ENCODE data around the gene NIPA2. TPM values are rescaled to one million over a fixed set of nuclear protein-coding genes. Genes with fewer than 3 reads are reported as not detected.
"Not testable (repeated sequence)": the region's sequence is repeated elsewhere in the genome, so short reads cannot be mapped to it uniquely, and the experiment has no call there.

Gene NIPA2
- 113 and 116 TPM in 2 replicates for total RNA-seq (2014; rRNA removed; shearing (Covaris generic))
- polyA plus RNA-seq (2014; cell fraction: nucleus; rRNA removed), result 110 and 117 TPM in 2 replicates

DNA sequence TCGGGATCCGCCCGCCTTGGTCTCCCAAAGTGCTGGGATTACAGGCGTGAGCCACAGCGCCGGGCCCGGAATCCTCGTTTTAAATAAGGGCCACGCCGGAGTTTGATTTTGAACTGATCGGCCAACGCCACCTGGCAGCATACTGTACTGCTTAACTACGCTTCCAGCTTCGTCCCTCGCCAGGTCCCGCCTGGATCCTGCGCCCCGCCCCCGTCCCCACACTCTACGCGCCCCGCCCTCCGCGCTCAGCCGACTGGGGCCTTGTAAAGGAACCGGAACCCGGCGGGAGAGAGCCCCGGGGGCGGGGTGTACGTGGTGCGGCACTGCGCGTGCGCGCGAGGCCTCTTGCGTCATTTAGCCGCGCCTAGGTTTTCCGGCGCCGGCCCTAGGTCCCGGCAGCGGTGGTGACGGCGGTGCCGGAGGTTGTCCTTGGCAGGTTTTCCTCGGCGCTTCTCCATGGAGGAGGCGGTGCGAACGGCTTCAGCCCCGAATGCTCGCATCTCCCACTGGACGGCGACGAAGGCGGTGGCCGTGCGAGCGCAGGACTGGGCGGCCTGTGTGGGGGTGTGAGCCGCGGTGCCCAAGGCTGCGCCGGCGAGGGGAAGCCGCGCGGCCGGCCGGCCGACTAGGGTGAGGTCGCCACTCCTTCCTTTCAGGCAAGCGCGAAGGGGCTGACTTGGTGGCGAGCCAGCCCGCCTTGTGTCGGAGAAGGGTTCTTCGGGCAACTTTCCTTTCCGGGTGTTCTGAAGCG is at the start of gene NIPA2:
TSS of gene NIPA2 (plus strand) at position 375 of the 751 bp plus-strand sequence. CDS start 13,066 bp downstream, outside the sequence.
- peak; percentile 96 for DNase-seq (ENCODE audit: extremely low read depth, low read depth)

DNA sequence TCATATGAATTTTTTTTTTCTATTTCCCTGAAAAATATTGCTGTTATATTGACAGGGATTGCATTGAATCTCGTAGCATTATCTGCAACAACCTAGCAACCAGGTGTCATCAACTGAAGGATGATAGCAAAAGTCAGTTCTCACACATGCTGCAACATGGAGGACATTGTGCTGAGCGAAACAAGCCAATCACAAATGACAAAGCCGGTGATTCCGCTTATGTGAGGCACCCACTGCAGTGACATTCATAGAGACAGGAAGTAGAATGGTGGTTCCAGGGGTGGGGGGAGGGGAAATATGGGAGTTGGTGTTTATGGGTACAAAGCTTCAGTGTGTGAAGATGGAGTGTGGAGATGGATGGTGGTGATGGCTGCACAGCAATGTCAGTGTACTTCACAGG is 44.4 kb upstream of the NIPA2 start:
- no peak for DNase-seq (ENCODE audit: extremely low read depth, low read depth)

DNA sequence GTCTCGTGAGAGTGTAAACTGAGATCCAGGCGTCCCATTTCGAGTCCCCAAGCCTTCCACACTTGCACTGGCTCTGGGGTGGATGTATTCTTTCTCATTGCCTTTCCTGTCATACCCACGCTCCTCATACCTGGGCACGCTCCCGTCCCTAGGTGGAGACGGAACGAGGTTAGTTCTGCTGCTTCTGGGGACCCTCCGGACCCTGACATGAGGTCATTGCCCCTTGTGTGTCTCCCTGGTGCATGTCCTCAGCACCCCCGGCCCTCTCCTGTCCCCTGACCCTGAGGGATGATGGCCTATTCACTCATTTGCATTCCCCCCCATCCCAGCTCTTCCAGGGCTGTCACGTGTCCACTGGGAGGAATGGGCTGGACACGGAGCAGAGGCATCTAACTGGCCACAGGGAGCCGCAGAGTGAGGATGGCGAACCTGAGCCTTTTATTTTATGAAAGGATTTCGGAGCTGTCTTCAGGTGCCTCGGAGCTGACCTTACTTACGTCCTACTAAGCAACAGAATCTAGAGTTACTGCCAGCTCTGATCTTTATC is 43.8 kb upstream of the NIPA2 start:
- no peak for DNase-seq (ENCODE audit: extremely low read depth, low read depth)

DNA sequence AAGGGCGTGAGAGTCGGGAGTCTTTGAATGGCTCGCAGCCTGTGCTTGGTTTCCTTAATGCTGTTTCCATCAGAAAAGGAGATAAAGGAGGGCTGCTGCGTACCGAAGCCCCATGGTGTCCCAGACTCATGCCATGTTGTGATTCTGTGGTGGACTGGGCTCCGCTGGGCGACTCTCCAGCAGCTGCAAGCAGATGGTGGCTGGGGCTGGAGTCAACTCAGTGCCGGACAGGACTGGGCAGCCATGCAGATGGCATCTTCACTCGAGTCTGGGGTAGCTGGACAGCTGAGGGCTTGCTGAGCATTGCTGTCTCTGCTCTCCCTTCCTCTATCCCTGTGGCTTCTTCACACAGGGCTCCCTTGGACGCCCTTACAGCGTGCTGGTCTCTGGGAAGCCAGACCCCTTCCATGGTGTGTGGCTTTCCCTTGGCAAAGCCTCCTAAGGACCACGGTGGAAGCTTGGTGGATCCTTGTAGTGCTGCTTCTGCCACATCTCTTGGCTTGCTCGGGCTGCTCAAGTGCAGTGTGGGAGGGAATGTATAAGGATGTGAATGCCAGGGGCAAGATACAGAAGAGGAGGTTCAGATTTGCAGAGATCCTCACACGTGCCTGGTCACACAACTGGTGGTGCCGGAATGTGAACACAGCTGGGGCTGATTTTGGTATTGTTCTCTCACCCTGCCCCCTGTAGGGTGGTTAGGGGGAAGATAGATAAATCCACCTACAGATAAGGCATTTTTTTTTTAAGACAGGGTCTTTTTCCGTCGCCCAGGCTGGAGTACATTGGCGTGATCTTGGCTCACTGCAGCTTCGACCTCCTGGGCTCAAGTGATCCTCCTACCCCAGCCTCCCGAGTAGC is 43.0 kb upstream of the NIPA2 start:
- DNase-seq (ENCODE audit: extremely low read depth, low read depth), result no peak

DNA sequence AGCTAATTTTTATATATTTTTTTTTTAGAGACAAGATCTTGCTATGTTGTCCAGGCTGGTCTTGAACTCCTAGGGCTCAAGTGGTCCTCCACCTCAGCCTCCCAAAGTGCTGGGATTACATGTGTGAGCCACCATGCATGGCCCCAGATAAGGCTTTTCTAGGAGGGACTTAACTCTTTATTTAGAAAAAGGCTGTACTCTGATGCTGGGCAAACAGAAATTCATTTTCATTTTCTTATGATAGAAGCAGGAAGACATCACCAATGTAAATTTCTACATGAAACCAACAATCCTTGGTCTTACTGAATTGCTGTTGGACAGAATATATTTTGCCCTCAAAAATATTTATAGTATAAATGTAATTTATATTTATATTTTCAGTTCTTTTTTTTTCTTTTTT is 42.4 kb upstream of the NIPA2 start:
- DNase-seq (ENCODE audit: extremely low read depth, low read depth), result no peak

DNA sequence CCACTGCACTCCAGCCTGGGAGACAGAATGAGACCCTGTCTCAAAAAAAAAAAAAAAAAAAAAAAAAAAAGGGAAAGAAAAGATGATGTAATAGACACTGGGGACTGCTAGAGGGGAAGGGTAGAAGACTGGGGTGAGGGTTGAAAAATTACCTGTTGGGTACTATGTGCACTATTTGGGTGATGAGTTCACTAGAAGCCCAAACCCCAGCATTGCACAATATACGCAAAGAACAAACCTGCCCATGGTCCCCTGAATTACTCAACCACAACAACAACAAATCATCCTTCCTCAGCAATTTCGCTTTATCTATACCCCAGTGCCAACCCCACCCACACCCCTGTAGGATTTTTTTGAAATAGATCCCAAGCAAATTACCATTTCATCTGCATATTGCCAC is 38.6 kb upstream of the NIPA2 start:
- DNase-seq (ENCODE audit: extremely low read depth, low read depth), result no peak

DNA sequence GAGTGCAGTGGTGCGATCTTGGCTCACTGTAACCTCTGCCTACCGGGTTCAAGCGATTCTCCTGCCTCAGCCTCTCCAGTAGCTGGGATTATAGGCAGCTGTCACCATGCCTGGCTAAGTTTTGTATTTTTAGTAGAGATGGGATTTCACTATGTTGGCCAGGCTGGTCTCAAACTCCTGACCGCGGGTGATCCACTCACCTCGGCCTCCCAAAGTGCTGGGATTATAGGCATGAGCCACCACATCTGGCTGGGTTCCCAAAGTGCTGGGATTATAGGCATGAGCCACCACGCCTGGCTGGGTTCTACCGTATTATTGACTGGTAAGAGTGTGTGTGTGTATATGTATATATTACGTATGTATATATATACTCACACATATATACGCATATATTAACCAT is 35.5 kb upstream of the NIPA2 start:
- DNase-seq (ENCODE audit: extremely low read depth, low read depth), result not testable (repeated sequence)

DNA sequence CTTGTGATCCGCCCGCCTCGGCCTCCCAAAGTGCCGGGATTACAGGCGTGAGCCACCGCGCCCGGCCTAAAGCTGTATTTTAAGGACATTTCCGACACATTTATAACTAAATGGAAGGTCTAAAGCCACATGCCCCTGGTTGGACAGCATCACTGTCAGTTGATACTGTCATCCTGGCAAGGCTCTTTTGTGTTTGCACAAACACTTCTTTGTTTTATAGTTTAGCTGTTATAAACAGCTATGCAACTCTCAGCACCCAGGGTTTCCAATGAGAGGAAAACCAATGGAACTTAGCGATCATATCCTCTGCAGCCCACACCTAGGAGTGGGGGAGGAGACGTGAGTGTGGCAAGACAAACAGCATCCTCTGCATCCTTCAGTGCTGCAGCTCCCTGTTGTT is 32.3 kb upstream of the NIPA2 start:
- DNase-seq (ENCODE audit: extremely low read depth, low read depth), result no peak

DNA sequence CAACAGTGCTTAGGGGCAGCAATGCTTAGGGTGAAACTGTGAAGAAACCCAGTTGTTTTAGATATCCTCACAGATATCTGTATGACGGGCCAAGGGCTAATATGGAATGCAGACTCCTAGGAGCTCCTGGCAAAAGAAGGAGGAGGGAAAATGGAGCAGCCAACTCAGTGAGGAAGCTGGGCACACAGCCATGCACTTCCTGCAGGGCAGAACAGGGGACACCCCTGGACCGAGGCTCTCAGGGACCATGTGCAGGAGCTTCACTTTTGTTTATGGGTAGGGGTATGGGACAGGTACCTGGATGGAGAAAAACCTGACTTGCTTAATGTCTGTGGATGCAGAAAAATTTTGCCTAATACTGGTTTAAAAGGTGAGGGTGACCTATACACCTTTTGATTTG is 31.8 kb upstream of the NIPA2 start:
- DNase-seq (ENCODE audit: extremely low read depth, low read depth), result no peak

DNA sequence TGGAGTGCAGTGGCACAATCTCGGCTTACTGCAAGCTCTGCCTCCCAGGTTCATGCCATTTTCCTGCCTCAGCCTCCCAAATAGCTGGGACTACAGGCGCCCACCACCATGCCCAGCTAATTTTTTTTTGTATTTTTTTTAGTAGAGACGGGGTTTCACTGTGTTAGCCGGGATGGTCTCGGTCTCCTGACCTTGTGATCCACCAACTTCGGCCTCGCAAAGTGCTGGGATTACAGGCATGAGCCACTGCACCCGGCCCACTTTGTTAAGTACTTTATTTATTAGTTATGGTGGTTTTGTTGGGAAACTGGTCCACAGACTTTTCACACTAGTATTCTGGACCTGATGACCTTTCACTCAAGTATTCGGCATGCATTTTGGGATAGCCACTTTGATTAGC is 30.6 kb upstream of the NIPA2 start:
- DNase-seq (ENCODE audit: extremely low read depth, low read depth), result not testable (repeated sequence)

DNA sequence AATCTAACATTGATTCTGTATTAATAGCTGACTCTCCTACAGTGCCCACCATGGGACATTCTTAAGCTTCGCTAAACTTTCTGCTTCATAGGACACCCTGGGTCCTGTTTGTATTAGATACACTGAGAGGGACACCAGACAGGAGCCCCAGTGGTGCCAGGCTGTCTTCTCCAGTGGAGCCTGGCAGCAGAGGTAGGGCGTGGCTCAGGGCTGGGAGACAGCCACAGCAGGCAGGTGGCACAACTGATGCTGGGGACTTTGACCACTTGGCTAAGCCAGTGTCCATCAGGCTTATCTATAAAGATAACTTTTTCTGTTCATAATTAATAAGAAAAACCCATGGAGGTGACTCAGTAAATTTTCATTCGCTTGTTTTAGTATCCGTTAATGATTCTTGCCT is 30.2 kb upstream of the NIPA2 start:
- DNase-seq (ENCODE audit: extremely low read depth, low read depth), result no peak

DNA sequence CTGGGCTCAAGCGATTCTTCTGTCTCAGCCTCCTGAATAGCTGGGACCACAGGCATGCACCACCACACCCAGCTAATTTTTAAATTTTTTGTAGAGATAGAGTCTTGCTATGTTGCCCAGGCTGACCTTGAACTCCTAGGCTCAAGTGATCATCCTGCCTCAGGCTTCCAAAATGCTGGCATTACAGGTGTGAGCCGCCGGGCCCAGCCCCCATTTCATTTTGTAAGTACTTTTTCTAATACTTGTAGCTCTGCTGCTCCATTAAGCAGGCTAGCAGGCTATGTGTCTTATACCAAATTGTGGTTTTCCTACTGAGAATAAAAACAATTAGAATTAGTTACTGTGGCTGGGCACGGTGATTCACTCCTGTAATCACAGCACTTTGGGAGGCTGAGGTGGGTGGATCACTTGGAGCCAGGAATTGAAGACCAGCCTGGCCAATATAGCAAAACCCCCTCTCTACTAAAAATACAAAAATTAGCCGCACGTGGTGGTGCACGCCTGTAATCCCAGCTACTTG is 29.6 kb upstream of the NIPA2 start:
- no peak for DNase-seq (ENCODE audit: extremely low read depth, low read depth)

DNA sequence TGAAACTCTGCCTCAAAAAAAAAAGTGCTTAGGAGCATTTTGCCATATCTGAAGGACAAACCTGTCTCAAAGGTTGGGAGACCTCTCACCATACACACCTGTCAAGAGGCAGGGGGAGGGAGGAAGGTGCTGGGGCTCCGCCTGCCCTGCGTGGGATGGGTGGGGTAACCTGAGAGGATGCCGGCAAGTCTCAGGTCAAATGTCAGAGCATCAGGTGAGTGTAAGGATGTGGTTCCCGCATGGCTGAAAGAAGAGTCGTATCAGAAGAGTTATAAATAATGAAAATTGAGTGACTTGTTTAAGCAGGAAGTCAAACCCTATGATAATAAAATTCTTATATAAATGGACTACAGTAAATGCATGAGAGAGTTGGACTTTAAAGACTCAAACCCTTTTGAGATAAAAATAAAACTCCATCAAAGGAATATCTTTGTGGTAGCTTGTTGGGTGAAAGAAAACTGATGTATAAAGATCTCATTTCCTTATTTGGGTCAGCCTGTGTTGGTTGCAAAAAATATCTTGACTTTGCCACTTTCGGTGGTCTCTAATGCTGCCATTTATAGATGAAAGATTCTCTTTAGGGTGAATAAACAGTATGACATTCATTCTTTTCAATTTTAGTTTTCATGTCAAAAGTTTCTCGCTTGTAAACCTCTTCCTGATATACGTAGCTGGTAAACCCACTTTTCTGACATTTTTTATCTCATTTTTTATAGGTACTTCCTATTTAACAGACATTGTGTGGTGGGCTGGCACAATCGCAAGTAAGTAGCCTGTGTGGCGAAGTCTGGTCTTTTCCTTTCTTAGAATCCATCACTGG is 28.2 kb upstream of the NIPA2 start:
- no peak for DNase-seq (ENCODE audit: extremely low read depth, low read depth)

DNA sequence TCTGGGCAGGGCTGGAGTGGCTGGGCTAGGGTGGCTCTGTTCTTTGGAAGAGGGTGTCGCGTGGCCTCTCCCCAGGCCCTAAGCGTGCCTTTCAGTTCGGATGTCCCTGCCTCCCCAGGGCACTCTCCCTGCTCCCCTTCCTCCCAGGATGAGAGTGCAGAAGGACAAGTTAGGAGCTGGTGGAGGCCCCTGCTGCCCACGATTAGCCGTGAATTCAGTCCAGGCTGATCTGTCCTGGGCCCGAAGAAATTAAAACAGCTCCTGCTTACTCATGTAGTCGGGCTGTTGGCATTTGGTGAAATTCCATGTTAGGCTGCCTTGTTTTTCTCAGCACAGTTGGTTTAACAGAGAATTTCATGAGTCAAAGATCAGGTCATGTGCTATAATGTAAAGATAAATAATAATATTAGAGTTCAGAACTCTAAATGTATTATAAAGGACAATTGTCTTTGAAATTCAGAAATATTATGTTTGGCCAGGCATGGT is 27.6 kb upstream of the NIPA2 start:
- DNase-seq (ENCODE audit: extremely low read depth, low read depth), result no peak

DNA sequence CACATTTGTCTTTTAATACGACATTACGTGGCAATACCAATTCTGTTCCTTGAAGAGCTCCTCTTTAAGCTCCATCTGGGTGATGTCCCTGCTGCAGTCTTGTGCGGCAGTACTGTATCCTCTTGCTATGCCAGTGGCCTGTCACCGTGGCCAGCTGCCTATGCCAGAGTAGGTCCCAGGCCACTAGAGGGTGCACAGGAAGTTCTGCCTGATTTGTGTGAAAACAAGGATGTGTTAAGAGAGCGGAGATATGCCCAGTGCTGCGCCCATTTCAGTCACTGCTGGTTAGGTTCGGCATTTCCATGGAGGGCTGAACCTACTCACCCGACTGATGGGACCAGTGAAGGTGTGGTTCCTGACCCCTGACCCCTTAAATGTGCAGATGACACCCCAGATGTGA is 26.8 kb upstream of the NIPA2 start:
- peak; percentile 48 for DNase-seq (ENCODE audit: extremely low read depth, low read depth)

DNA sequence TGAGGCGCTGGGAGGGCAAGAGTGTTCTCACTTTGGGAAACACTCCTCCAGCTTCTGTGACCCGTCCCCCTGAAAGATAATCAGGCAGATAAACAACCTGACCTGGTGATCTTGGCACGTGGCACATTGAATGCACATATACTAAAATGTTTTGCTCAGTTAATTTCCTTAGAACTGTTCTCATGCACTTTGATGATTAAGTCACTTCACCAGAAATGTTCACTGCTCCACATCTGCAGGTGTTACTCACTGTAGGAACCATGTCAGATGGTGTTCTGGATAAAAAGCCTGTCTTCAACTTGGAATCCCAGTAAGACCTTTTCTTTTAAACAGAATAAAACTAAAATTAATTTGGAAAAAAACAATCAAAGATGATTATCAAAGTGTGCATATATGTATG is 24.6 kb upstream of the NIPA2 start:
- no peak for DNase-seq (ENCODE audit: extremely low read depth, low read depth)

DNA sequence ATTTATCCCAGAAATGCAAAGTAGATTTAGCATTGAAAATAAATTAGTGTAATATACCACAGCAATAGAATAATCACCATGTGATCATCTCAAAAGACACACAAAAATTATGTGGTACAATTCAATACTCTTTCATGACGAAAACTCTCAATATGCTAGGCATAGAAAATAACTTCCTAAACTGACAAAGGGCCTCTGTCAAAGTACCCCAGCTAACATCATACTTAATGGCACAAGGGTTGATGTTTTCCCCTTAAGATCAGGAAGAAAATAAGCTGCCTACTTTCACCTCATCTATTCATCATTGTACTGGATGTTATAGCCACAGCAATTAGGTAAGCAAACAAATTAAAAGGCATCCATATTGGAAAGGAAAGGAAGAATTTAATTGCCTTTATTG is 22.7 kb upstream of the NIPA2 start:
- no peak for DNase-seq (ENCODE audit: extremely low read depth, low read depth)

DNA sequence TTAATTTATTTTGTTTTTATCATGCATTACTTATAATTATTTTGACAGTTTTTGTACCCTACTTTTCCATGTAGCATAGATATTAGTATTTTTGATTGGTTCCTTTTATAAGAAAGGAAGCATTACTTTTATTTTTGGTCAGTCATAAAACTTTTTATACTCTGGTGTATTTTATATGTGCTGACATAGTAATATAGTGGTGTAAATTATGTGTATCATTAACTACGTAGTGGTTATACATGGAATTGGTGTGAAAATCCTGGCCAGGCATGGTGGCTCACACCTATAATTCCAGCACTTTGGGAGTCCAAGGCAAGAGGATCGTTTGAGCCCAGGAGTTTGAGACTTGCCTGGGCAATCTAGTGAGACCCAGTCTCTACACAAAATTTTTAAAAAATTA is 18.8 kb upstream of the NIPA2 start:
- no peak for DNase-seq (ENCODE audit: extremely low read depth, low read depth)

DNA sequence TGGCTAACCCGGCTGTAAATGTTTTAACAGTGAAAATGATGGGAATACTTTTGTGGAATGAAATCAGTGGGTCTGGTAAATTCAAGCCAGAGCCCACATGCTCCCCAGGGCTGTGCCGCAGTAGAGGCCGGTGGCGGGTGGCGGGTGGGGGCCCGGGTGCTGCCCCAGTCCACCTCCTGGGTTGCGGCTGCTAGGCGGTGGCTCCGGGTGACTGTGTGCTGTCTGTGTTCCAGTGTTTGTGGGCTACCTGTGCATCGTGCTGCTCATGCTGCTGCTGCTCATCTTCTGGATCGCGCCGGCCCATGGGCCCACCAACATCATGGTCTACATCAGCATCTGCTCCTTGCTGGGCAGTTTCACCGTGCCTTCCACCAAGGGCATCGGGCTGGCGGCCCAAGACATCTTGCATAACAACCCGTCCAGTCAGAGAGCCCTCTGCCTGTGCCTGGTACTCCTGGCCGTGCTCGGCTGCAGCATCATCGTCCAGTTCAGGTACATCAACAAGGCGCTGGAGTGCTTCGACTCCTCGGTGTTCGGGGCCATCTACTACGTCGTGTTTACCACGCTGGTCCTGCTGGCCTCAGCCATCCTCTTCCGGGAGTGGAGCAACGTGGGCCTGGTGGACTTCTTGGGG is 14.9 kb upstream of the NIPA2 start:
- DNase-seq (ENCODE audit: extremely low read depth, low read depth), result no peak

DNA sequence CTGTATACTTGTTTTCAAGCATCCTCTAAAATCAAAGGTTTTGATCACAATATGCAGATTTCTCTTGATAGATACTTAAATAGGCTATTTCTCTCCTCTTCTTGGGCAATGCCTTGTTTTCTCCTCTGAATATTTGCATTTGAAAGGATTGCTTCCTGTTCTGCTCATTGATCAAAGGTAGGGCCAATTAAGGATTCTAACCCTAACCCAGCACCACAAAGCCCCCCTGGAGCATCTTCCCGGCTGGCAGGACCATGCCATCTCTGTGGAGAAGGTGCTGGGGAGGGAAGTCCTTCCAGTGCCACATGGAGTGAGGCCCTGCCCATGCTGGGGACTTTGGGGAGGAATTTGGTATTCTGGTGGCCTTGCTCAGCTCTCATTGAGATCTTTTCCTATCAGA is 11.3 kb upstream of the NIPA2 start:
- no peak for DNase-seq (ENCODE audit: extremely low read depth, low read depth)

Measured in NCI-H460 (cell line).